Glomerular visceral epithelial cell (primary cell): ENCODE measurements around the gene CNTNAP2.
"Not testable (repeated sequence)": the region's sequence is repeated elsewhere in the genome, so short reads cannot be mapped to it uniquely, and the experiment has no call there.

Experiments
- DNase-seq: peaks from one replicate; pipeline ENCODE4 v3.0.0-alpha.2; 2016; ENCODE audit errors: extremely low spot score

Gene CNTNAP2

DNA sequence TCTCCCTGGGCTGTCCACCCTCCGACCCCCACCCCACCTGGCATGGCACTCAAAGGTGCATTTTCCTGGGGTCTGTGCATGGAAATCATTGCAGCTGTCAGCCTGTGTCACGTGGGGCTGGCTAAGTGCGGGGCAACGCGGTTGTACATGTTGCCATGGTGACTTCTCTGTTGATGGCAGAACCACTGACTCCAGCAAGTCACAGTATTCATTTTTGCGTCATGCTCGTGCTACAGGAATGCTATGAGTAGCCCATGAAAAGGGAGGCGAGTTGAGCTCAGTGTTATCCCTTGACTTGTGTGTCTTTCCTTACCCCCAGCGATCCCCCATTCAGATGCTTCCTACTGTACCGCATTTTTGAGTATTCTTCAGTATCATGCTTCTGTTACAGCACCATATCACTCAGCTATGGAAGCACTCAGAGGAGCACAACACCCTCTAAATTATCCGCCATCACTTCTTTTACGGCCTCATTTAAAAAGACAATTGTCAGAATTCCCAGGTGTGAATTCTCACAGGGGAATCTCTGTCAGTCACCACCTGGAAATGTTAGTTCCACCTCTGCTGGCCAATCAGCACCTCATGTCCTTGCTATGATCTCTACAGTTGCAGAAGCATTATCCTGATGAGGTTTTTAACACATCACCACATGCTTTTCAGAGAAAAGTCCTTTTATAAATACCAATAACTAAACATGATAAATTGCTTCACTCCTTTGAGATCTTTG is 2279.6 kb downstream of the CNTNAP2 start:
- no peak for DNase-seq

DNA sequence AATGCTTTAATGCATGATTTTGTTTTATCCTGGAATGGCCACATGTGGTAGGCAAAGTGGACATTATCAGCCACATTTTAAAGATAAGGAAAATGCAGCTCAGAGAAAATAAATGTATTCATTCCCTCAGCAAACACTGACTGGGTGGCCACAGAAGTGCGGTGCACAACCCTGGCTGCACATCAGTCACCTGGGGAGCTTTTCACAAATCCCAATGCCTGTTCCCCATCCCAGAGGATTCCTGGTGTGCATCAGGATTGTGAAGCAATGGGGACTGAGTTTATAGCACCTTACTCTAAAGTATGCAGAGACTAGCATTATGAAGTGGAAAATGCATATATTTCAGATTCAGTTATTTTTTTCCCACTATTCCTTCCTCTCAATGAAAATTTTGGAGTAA is 2280.5 kb downstream of the CNTNAP2 start:
- DNase-seq: no peak

DNA sequence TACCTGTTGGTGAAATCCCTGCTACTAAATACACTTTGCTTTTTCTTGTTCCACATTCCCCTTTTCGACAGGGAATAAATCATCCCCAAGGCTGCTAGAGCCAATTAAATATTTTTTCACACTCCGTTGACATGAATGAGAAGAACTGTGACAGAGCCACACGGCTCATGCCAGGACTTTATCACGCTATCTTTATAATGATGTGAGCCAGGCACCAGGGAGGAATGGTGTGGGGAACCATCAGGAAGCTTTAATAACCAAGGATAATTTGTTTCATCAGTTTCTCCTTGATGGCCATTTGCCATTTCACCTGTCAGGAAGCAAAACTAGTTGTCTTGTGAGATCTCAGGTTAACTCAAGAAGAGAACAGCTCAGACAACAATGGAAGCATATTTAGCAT is 2280.9 kb downstream of the CNTNAP2 start:
- DNase-seq: no peak

DNA sequence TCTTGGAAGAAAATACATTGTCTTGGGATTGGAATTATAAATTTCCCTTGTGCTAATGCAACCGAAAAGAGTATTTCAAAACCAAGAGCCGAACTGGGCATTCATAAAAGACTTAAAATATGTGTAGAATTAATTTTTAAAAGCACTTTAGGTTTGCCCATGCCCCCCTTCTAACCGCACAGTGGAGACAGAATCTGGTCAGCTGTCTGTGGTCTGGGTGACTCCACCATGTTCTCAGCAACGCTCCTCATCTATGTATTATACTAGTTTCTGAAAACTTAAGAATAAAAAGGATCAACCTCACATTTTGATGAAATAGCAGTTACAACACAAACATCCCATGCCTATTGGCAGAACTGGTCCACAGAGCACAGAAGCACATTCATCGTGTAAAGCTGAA is 2281.4 kb downstream of the CNTNAP2 start:
- no peak for DNase-seq

DNA sequence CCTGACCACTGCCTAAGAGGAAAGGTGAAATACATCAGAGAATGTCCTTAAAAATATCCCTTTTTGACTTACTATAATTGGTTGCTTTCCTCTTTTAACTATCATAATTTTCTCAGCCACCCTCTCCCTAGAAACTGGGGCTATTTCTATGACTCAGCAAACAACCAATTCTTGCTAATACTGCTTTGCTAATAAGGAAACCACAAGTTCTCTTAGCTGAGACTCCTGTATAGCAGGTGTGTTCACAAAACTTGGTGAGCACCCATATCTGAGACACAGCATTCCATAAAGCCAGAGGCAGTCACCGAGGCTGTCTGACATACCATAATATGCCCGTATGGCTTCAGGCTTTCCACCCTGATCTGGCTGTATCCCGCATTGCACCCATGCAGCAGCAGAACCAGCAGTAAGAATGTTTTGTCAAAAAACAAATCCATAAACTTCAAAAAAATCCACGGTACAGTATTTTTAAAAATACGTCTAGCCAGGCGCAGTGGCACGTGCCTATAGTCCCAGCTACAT is 2282.3 kb downstream of the CNTNAP2 start:
- no peak for DNase-seq

- DNase-seq: no peak
Observed at GRCh38 chr7:148400101-148400500, 2283.5 kb downstream of the CNTNAP2 start.

- no peak for DNase-seq
Observed at GRCh38 chr7:148402159-148402558, 2285.6 kb downstream of the CNTNAP2 start.

GRCh38 chr7:148403466-148403993 is 2286.9 kb downstream of the CNTNAP2 start:
- no peak for DNase-seq

DNA sequence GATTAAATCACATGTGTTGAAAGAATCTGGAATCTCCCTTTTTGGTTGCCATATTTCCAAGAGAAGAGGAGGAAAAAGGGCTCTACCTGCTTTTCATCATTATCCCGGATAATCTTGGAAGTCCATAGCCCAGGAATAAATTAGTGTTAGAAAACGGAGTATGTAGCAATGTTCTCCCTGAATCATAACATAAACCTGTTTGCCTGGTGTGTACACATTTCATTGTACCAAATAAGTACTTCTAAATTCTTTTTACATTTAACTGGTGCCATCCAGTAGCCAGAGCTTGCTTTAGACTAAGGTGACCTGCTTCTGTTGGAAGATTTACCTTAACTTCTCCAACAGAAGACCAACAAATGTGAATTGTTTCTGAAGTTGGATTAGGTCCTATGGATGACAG is 2291.7 kb downstream of the CNTNAP2 start:
- DNase-seq: no peak

GRCh38 chr7:148410905-148411304 is 2294.3 kb downstream of the CNTNAP2 start:
- DNase-seq: no peak

DNA sequence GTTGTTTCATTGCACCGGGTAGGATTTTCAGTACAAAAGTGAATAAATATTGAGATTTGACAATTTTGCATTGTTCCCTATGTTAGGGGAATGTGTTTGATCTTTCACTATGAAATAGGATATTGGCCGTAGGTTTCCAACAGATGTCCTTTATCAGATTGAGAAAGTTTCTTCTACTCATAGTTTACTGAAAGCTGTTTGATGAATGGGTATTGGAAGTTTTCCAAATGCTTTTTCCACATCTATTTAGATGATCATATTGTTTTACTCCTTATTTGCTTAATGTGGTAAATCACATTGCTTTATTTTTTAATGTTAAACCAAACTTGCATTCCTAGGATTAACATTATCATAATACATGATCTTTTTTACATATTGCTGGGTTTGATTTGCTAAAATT is 2296.1 kb downstream of the CNTNAP2 start:
- no peak for DNase-seq

DNA sequence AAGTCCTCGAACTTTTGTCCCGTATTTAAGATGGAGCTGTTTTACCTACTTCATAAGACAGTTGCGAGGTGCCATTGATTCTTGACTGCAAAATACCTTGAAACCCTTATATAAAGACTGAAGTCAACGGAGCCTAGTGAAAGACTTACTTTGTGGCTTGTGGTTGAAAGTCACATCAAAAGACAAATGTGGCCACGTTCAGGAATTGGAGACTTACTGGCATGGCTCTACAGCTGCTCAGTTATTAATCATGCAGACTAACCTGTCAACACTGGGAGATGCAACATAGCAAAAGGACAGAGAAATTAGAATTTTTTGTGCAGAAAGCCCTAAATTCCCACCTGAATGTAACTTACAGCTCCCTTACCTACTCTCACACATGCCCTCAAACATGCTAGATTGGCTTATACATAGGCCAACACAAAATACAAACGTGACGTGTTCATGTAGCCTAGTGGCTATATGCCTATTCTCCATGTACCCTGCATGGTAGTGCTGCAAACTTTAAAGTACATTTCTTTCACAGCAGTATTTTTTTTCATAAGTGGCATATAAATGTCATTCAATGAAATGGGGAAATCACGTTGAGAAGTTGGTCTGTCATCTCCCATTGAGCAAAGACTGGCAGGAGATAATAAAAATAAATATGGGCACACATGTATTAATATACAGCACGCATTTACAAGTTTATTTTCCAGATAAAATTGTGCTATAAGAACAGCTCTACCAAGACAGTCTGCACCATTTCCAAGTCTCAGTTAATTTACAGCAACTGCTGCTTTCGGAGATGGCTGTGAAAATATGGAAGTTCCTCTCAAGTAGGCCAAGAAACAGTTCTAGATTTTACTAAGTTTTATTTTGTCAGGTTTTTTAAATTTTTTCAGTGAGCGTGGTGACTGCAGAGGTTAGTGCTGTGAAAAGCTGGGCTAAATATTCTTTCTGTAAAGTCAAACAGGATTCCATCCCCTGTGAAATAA is 2303.5 kb downstream of the CNTNAP2 start:
- DNase-seq: no peak

DNA sequence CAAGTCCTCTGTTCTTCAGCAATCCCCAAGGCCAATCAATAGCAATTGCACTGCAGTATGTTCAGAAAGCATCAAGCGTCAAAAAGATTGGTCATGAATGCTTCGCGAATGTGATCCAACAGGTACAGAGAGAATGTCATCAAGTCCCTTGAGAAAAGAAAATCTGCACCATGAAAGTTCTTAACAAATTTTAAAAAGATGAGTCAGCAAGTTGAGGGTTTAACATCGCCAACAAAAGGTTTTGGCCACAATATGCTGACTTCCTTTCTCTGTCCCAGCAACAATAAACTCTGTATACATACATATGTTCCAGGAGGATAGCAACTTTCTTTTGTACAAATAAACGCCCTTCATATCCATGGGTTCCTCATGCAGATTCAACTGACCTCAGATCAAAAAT is 2305.4 kb downstream of the CNTNAP2 start:
- no peak for DNase-seq

DNA sequence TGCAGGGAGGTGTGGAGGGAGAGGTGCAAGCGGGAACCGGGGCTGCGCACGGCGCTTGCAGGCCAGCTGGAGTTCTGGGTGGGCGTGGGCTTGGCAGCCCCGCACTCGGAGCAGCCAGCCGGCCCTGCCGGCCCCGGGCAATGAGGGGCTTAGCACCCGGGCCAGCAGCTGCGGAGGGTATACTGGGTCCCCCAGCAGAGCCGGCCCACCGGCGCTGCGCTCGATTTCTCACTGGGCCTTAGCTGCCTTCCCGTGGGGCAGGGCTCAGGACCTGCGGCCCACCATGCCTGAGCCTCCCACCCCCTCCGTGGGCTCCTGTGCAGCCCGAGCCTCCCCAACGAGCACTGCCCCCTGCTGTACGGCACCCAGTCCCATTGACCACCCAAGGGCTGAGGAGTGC is 2309.8 kb downstream of the CNTNAP2 start:
- not testable (repeated sequence) for DNase-seq

GRCh38 chr7:148430690-148431089 is 2314.1 kb downstream of the CNTNAP2 start:
- DNase-seq: not testable (repeated sequence)

DNA sequence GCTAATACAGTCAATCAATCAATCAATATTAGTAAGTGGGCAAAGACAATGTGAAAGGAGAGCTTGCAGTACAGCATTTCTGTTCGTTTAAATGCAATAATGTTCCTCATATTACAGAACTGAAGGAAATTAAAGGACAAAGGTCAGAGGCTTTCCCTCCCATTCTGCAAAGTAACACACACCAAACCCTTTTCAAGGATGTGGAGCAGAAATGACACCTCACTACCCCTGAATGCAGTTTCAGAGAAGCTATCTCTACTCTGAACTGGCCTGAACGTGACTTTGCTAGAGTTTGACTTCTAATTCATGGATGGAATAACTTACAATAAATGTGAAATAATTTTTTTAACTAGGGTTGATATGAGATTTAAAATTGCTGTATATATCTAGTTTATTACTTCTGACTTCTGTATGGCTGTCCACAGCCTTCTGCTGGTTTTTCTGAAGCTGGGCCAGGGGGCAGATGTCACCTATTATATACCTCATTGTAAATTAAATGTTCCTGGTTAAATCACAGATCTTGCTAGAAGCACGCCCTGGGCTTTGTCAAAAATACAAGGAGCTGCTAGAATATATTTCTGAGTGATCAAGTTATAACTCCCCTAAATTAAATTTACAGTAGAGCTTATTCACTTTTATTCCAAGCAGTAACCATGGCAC is 2317.1 kb downstream of the CNTNAP2 start:
- no peak for DNase-seq

- DNase-seq: no peak
Observed at GRCh38 chr7:148434181-148434757, 2317.7 kb downstream of the CNTNAP2 start.

DNA sequence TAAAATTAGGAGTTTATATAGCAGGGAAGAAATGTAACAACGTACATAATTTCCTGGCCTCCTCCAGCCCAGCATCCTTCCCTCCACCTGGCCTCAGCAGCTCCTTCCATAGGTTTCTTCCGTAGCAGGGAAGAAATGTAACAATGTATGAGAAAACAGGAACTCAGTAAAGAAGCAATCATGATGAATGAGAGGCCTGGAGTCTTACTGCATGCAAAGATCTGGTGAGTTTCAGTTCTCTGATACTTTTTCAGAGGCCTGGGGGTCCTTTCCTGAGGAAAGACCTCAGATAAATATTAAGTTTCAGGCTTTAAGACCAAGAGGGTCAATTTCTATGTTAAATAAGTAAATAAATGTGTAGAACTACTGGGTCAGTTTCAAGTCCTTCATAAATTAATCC is 2318.3 kb downstream of the CNTNAP2 start:
- DNase-seq: no peak

- DNase-seq: no peak
Observed at GRCh38 chr7:148435715-148436114, 2319.1 kb downstream of the CNTNAP2 start.

DNA sequence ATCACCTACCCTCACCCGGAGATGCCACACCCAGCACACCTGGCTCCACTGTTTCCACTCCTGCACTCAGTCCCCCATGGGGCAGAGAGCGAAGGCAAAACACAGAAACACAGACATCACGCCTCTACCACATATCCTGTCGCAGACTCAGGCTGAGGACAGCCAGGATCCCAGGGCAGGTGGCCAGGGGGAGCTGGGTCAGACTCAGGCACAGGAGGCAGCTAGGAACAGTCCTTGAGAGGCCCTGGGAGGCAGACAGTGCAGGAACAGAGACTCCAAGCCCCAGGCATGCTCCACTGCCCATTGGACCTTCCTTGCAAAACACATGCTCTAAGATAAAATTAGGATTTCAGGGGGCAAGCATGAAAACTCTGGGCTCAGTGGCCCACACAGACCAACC is 2319.5 kb downstream of the CNTNAP2 start:
- no peak for DNase-seq

GRCh38 chr7:148436571-148436970 is 2320.0 kb downstream of the CNTNAP2 start:
- no peak for DNase-seq

DNA sequence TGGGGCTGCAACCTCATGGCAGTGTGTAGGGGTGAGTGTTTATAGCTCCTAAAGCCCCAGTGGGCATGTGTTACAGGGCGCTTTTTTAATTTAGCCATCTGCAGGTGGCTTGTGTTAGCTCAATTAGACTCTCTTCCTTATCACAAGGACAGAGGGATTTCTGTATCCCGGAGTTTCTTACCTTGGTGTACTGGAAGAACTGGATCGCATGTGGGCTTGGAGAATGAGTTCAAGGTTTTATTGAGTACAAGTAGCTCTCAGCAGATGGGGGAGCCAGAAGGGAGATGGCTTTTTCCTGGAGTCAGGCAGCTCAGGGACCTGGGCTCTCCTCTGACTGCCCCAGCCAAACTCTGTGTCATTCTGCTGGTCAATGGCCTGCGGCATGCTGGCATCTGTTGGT is 2320.4 kb downstream of the CNTNAP2 start:
- DNase-seq: no peak
